ENCODE measurements around the gene KHDRBS1.
"Not testable (repeated sequence)": the region's sequence is repeated elsewhere in the genome, so short reads cannot be mapped to it uniquely, and the experiment has no call there.

KHDRBS1 gene

DNA sequence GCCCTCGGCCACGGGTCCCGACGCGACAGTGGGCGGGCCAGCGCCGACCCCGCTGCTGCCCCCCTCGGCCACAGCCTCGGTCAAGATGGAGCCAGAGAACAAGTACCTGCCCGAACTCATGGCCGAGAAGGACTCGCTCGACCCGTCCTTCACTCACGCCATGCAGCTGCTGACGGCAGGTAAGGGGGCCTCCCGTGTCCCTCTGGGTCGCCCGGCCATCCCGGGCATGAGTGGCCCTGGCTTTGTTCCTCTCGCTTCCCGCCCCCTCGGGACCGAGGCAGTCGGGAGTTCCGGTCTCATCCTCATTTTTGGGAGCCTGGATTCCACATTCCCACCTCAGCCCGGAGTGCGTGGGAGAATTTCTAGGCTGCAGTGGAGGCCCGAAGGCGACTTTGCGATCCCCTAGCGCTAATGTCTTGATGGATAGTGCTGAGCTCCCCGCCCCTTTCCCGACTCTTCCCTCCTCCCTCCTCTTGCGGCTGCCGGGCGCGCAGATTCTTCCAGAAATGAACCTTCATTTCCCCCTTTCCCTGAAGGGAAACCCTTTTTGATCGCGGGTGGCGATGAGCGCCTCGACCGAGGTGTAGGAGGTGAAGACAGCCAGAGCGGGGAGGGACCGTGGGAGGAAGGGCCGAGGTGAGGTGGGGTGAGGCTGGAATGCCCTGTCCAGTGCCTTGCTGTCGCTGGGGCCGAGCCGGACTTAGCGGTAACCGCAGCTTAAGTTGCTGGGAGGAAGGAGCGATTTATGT, 705 bp downstream of the KHDRBS1 start:
- DNase-seq, result no peak

DNA sequence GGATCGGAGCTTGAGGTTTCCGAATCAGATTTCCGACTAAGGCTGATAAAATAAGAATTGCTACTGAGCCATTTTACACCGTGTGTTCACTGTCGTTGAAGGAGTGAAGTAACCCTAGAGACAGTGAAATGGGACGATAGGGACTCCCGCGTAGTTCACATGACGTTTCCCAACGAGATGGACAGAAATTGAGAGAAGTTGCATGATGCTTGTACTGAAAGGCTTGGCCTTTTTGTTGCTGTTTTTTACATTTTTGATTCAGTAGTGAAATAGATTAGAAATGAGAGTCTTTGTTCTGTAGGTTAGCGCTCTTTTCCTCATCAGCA, 1.2 kb downstream of the KHDRBS1 start:
- DNase-seq, result no peak

GRCh38 chr1:32020339-32020738, 6.7 kb downstream of the KHDRBS1 start:
- DNase-seq, result no peak

- DNase-seq, result not testable (repeated sequence)
These were observed 7.9 kb downstream of the KHDRBS1 start for GRCh38 chr1:32021574-32022018.

DNA sequence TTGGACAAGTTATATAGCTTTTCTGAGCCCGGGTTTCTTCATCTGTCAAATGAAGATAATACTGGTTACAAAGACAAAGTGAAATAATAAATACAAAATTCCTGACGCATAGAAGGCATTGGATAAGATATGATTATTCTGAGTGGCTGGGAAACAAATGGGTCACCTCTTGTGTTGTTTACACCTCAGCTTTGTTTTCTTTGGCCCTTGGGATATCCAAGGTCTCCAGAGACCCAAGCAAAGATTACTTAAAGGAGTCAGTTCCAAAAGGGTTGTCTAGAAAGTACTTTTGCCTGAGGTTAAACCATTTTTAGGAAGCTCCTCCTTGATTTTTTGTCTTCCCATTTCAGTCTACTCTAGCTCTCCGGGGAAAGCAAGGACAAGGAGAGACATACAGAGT, 9.7 kb downstream of the KHDRBS1 start:
- DNase-seq, result no peak

- no peak for DNase-seq
These were observed 11.8 kb downstream of the KHDRBS1 start for GRCh38 chr1:32025515-32025914.

GRCh38 chr1:32028746-32029145, 15.1 kb downstream of the KHDRBS1 start:
- no peak for DNase-seq

DNA sequence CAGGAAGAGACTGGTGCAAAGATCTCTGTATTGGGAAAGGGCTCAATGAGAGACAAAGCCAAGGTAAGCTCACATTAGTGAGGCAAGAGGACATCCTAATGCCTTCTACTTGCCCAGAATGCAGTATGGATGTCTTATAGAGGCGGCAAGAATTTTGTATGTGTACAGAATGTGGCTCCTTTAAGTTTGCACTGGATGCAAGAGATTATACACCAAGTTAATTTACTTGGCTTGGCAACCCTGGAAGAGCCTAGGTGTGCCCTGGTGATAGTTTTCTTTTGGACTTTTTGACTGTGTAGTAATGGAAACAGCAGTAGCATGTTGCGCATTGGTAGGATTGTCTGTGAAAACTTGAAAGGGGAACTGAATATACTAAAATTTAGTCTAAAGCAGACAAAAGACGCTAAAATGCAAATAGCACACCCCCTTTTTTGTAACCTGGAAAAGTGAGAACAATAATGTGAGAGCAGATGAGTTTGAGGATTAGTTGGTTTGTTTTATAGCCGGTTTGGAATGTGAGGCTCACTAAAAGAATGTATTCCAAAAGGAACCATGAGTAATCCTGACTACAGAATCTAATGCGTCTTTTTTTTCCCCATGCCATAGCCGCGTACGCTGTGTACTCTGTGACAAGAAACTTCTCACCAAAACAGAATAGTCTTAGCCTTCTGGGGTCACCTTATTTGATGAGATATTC, 18.1 kb downstream of the KHDRBS1 start:
- DNase-seq, result no peak

DNA sequence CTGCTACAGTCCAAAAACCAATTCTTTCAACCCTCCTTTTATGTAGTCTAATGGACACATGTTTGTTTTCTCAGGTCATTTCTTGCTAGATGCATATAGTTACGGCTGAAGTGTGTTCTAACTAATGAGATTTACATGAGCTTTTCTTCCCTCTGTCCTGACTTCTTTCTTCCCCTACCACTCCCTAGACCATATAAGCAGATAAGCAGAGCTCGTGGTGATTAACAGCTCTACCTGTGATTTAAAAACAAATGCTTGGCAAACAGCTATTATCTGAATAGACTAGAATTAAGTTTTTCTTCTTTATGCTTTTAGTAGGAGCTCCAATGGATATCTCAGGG, 18.6 kb downstream of the KHDRBS1 start:
- no peak for DNase-seq

- no peak for DNase-seq
These were observed 21.5 kb downstream of the KHDRBS1 start for GRCh38 chr1:32035119-32035518.

GRCh38 chr1:32040711-32041110, 27.0 kb downstream of the KHDRBS1 start:
- DNase-seq, result no peak

DNA sequence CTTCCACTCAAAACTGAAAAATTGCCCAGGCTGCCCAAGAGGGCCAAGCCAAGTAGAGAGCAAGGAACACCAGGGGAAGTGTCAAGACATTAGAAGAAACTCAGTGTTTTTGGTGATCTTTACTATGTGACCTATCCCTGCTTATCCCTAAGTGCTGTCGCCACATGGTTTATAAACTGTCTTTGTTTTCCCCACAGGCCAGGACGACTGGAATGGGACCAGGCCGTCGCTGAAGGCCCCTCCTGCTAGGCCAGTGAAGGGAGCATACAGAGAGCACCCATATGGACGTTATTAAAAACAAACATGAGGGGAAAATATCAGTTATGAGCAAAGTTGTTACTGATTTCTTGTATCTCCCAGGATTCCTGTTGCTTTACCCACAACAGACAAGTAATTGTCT, 28.7 kb downstream of the KHDRBS1 start:
- DNase-seq, result no peak

- no peak for DNase-seq
These were observed 30.6 kb downstream of the KHDRBS1 start for GRCh38 chr1:32044234-32044633.

GRCh38 chr1:32045772-32046171, 32.1 kb downstream of the KHDRBS1 start:
- DNase-seq, result no peak

DNA sequence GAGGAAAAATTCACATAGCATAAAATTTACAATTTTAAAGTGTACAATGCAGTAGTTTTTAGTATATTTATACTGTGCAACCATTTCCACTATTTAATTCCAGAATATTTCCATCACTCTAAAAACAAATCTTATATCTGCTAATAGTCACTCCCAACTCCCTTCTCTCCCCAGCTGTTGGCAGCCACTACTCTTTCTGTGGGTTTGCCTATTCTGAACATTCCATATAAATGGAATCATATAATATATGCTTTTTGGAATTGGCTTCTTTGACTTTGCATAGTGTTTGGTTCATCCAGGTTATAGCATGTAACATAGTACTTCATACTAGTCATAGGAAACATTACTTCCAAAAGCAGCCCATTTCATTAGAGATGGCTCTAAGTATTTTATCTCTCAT, 34.0 kb downstream of the KHDRBS1 start:
- no peak for DNase-seq

DNA sequence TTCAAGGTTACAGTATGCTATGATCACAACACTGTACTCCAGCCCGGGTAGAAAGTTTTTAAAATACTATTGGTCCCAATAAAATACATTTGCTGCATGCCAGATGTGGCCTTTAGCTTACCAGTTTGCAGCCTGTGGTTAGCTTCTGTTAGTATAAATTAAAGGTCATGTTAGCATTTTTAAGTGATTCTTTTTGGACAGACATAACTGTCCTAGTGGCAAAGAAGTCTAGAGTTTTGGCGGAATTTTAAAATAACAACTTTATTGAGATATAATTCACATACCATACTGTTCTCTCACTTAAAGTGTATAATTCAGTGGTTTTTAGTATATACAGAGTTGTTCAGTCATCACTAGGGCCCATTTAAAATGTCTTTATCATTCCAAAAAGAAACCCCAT, 34.8 kb downstream of the KHDRBS1 start:
- DNase-seq, result no peak

- no peak for DNase-seq
These were observed 38.0 kb downstream of the KHDRBS1 start for GRCh38 chr1:32051706-32052105.

- no peak for DNase-seq
These were observed 39.2 kb downstream of the KHDRBS1 start for GRCh38 chr1:32052887-32053286.

- no peak for DNase-seq
These were observed 41.7 kb downstream of the KHDRBS1 start for GRCh38 chr1:32055416-32055815.

DNA sequence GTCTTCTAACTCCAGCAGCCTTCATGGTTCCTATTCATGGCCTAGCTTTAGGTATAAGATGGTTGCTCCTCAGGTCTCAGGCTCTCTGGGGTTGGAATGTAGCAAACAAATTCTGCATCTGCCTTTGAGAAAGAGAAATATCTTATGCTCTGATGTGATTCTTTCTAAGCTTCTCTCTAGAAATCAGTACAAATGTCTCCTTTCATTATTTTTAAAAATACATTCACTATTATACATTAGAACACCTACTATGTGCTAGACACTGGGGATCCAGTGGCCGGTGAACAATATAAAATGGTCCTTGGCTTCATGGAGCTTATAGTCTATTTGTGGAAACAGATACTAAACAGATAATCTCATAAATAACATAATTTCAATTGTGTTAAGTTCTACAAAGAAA, 42.9 kb downstream of the KHDRBS1 start:
- no peak for DNase-seq

- DNase-seq, result no peak
These were observed 47.2 kb downstream of the KHDRBS1 start for GRCh38 chr1:32060914-32061313.

DNA sequence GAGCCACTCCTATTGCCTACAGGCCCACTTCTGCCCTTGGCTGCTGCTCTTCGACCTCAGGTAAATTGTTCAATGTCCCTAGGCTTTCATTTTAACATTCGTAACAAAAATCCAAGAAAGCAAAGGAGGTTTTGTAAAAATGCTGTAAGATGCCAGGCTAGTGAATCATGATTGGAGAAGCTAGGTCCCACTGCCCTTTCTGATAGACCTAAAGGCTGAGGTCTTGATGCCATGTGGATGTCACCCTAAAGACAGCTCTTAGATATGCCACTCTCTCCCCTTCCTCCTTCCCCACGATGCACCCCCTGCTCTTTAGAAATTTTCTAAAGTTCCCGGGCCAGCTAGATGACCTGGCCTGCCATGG, 49.2 kb downstream of the KHDRBS1 start:
- no peak for DNase-seq

DNA sequence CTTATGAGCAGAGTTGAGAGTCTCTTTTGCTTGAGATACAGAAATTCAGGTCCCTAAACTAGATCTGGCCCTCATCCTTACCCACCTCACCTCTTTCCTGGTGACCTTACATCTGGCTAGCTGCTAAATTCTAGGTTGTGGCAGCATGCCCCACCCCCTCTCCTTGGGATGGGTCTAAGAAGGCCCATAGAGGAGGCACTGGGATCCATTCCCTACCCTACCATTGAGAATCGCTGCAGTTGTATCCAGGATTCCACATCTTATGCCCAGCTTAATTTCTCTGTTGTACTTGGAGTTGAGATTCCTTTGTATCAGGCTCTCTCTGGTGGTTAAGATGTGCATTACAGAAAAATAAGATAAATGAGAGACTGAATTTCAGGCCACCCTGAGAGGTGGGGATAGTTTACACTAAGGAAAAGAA, 49.6 kb downstream of the KHDRBS1 start:
- no peak for DNase-seq

- DNase-seq, result not testable (repeated sequence)
These were observed 52.2 kb downstream of the KHDRBS1 start for GRCh38 chr1:32065613-32066488.
